SU-DHL-6 (cell line): ENCODE results near the gene TESPA1.
A peak's percentile ranks its signal among the peaks of the same experiment; 100 is the strongest.

ENCODE experiments used
- H2AFZ ChIP-seq: fragments of 200-600 bp; sonication (generic); 2 replicates; pipeline ENCODE4 v1.6.1; 2014; ENCODE audit warnings: low read depth, mild to moderate bottlenecking, moderate library complexity, mixed read lengths, antibody characterized with exemption, low read length; ENCODE audit not compliant: severe bottlenecking
- H3F3A ChIP-seq: fragments of 200-600 bp; shearing (Covaris generic); 2 replicates; pipeline ENCODE4 v1.6.0; 2016; ENCODE audit warnings: antibody characterized with exemption, mild to moderate bottlenecking; ENCODE audit not compliant: insufficient read depth
- H3K27ac ChIP-seq: fragments of 200-600 bp; sonication (generic); 2 replicates; pipeline ENCODE4 v1.5.1; 2016; ENCODE audit warnings: low read depth, mild to moderate bottlenecking, low read length, moderate library complexity, mixed read lengths
- H3K27me3 ChIP-seq: fragments of 200-600 bp; sonication (generic), shearing (Covaris generic); 2 replicates; pipeline ENCODE4 v1.6.0; 2014; ENCODE audit warnings: mild to moderate bottlenecking, low read length
- H3K36me3 ChIP-seq: fragments of 200-600 bp; sonication (generic); 2 replicates; pipeline ENCODE4 v1.6.1; 2014; ENCODE audit warnings: mild to moderate bottlenecking, low read length, mixed read lengths
- H3K4me2 ChIP-seq: fragments of 300-600, 200-600 bp; shearing (Covaris generic), sonication (generic); 2 replicates; pipeline ENCODE4 v1.6.0; 2014; ENCODE audit warnings: low read length, low read depth, mild to moderate bottlenecking; ENCODE audit not compliant: poor library complexity, severe bottlenecking
- H3K4me3 ChIP-seq: fragments of 200-600 bp; sonication (generic); 2 replicates; pipeline ENCODE4 v1.5.1; 2014; ENCODE audit warnings: antibody characterized with exemption, low read length, mild to moderate bottlenecking, mixed read lengths; ENCODE audit not compliant: insufficient read depth, poor library complexity, severe bottlenecking
- H3K79me2 ChIP-seq: fragments of 200-600 bp; sonication (generic); 2 replicates; pipeline ENCODE4 v1.6.1; 2014; ENCODE audit warnings: mild to moderate bottlenecking, low read length, moderate library complexity; ENCODE audit not compliant: insufficient read depth
- H3K9ac ChIP-seq: fragments of 200-600 bp; sonication (generic); 2 replicates; pipeline ENCODE4 v1.7.0; 2014; ENCODE audit warnings: mild to moderate bottlenecking, low read length
- H3K9me2 ChIP-seq: fragments of 200-600 bp; sonication (generic); replicated peaks from 2 replicates; pipeline ENCODE4 v1.6.1; 2014; ENCODE audit warnings: low read length; ENCODE audit not compliant: insufficient read depth
- H3K9me3 ChIP-seq: fragments of 200-600 bp; sonication (generic); 2 replicates; pipeline ENCODE4 v1.6.1; 2014; ENCODE audit warnings: low read length, mixed read lengths; ENCODE audit not compliant: insufficient read depth
- H4K20me1 ChIP-seq: fragments of 200-600 bp; sonication (generic); 2 replicates; pipeline ENCODE4 v1.6.1; 2014; ENCODE audit warnings: low read depth, mild to moderate bottlenecking, antibody characterized with exemption, low read length, moderate library complexity, mixed read lengths
- EZH2phosphoT487 ChIP-seq: fragments of 200-600 bp; sonication (generic), shearing (Covaris generic); conservative IDR thresholded peaks from 2 replicates; pipeline ENCODE4 v1.6.1; 2018; ENCODE audit warnings: mild to moderate bottlenecking, antibody characterized with exemption, low read length, moderate library complexity, mixed read lengths
- TF ChIP-seq, protein P1 (sequence below): fragments of 200-600 bp; sonication (generic); IDR thresholded peaks from one replicate; pipeline ENCODE4 v1.5.1; 2017; ENCODE audit warnings: antibody characterized with exemption, mild to moderate bottlenecking, low read length, moderate library complexity; ENCODE audit not compliant: insufficient read depth, poor library complexity, severe bottlenecking

TESPA1 gene, protein sequence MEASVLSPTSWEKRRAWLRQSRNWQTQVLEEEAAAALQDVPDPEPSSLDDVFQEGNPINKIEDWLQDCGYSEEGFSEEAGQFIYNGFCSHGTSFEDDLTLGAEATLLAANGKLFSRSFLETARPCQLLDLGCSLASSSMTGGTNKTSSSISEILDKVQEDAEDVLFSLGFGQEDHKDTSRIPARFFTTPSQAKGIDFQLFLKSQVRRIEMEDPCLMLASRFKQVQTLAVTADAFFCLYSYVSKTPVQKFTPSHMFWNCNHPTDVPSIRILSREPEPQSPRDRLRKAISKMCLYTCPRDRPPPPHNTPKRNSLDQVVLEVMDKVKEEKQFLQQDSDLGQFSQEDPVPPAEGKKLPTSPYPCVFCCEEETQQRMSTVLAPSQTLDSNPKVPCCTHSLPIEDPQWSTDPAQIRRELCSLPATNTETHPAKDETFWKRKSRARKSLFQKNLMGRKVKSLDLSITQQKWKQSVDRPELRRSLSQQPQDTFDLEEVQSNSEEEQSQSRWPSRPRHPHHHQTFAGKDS

DNA sequence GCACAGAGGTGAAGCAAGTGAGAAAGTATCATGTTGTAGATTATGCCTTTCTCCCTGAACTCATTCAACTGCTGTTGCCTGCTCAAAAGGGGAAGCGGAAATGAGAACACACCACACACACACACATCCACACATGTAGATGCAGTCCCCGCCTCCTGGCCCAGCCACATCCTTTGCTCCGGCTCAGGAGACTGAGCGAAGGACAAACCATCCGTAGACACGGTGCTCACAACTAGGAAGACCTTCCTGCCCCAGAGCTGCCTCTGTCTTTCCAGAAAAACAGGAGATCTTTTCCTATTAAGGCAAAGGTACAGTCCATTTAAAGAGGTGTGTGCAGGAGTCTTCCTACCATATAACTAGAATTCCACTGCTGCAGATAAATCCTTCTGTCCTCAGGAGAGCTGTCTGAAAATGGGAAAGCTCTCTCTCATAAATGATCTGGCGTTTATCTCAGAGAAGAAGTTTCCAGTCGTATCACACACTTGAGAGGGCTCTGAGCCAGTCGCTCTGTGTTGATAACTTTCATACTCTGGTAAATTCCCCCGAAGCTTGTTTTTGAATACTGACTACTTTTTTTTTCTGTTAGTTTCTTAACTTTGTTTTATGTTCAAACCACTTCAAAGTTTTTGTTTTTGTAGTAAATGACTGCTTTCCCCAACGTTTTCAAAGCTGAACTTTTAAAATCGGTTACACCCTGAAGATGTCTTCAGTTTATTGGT lies at the start of gene TESPA1:
TESPA1 (minus strand) TSS at position 105 of the 719 bp plus-strand sequence. CDS start 10,200 bp downstream, outside the sequence.
- Histone ChIP-seq H3K27me3 (no peaks in the 10 kb centered on the region), H3K9me2 (no peaks in the 10 kb centered on the region), H4K20me1 (no peaks in the 10 kb centered on the region), H3K36me3 (no peaks in the 10 kb centered on the region), H2AFZ (peak within 1 kb of the TSS; percentile 75), H3K9ac (peak within 1 kb of the TSS; percentile 58), H3K27ac (peak within 1 kb of the TSS; percentile 43), H3K79me2 (no peaks in the 10 kb centered on the region), H3K4me3 (peak within 1 kb of the TSS; percentile 55), H3K9me3 (no peaks in the 10 kb centered on the region), H3F3A (no peaks in the 10 kb centered on the region), H3K4me2 (peak within 1 kb of the TSS; percentile 84)
- TF ChIP-seq, protein P1, sequence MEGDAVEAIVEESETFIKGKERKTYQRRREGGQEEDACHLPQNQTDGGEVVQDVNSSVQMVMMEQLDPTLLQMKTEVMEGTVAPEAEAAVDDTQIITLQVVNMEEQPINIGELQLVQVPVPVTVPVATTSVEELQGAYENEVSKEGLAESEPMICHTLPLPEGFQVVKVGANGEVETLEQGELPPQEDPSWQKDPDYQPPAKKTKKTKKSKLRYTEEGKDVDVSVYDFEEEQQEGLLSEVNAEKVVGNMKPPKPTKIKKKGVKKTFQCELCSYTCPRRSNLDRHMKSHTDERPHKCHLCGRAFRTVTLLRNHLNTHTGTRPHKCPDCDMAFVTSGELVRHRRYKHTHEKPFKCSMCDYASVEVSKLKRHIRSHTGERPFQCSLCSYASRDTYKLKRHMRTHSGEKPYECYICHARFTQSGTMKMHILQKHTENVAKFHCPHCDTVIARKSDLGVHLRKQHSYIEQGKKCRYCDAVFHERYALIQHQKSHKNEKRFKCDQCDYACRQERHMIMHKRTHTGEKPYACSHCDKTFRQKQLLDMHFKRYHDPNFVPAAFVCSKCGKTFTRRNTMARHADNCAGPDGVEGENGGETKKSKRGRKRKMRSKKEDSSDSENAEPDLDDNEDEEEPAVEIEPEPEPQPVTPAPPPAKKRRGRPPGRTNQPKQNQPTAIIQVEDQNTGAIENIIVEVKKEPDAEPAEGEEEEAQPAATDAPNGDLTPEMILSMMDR: no peak
- TF ChIP-seq EZH2phosphoT487: no peak

DNA sequence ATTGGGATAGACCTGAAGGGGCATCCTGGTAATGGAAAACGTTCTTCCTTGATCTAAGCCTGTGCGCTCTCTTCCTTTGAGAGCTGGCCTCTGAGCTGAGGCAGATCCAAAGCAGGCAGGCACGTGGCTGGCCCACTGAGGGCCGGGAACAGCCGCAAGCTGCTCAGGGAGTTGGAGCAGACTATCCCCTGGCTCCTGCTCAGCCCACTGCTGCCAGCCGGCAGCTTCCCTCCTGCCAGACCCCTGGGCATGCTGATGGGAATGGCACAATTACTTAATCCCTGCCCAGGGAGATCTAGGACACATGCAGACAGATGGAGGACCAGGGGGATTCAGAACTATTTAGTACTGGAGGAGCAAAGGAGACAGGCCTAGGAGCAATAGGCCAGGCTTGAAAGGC lies 49.7 kb upstream of the TESPA1 start:
- Histone ChIP-seq H3F3A (no peaks in the 10 kb centered on the region), H3K27ac (no peak overlapping the region), H2AFZ (no peak overlapping the region), H3K36me3 (no peaks in the 10 kb centered on the region), H4K20me1 (no peaks in the 10 kb centered on the region), H3K4me3 (no peak overlapping the region), H3K9ac (no peak overlapping the region), H3K27me3 (no peaks in the 10 kb centered on the region), H3K4me2 (no peak overlapping the region), H3K9me3 (no peaks in the 10 kb centered on the region), H3K79me2 (no peaks in the 10 kb centered on the region), H3K9me2 (no peaks in the 10 kb centered on the region)
- TF ChIP-seq, protein P1: no peak
- no peak for TF ChIP-seq EZH2phosphoT487

DNA sequence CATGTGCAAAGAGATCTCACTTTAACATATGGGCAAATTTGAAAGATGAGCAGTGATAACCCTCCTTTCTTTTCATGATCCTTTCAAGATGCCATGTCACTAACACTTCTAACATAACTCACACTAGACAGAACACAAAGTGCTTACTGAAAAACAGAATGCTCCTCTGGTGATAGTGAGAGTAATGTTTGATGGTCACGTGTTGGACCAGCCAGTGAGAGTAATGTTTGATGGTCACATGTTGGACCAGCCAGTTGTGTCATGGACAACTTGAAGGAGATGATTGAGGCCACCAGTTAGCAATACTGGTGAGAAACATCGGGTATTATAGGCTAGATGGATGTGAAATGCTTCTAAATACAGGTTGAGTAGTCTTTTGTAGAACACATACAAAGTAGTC lies 40.9 kb upstream of the TESPA1 start:
- Histone ChIP-seq H3K36me3 (no peaks in the 10 kb centered on the region), H3K9ac (no peak overlapping the region), H3F3A (no peaks in the 10 kb centered on the region), H3K9me2 (no peaks in the 10 kb centered on the region), H3K27ac (no peak overlapping the region), H4K20me1 (no peaks in the 10 kb centered on the region), H3K4me2 (no peak overlapping the region), H3K79me2 (no peaks in the 10 kb centered on the region), H3K27me3 (no peaks in the 10 kb centered on the region), H3K4me3 (no peak overlapping the region), H2AFZ (no peak overlapping the region), H3K9me3 (no peaks in the 10 kb centered on the region)
- TF ChIP-seq EZH2phosphoT487: no peak
- TF ChIP-seq, protein P1: no peak
